ENCODE measurements around the gene LRRC57.
"Not testable (repeated sequence)": the region's sequence is repeated elsewhere in the genome, so short reads cannot be mapped to it uniquely, and the experiment has no call there.

Gene LRRC57

DNA sequence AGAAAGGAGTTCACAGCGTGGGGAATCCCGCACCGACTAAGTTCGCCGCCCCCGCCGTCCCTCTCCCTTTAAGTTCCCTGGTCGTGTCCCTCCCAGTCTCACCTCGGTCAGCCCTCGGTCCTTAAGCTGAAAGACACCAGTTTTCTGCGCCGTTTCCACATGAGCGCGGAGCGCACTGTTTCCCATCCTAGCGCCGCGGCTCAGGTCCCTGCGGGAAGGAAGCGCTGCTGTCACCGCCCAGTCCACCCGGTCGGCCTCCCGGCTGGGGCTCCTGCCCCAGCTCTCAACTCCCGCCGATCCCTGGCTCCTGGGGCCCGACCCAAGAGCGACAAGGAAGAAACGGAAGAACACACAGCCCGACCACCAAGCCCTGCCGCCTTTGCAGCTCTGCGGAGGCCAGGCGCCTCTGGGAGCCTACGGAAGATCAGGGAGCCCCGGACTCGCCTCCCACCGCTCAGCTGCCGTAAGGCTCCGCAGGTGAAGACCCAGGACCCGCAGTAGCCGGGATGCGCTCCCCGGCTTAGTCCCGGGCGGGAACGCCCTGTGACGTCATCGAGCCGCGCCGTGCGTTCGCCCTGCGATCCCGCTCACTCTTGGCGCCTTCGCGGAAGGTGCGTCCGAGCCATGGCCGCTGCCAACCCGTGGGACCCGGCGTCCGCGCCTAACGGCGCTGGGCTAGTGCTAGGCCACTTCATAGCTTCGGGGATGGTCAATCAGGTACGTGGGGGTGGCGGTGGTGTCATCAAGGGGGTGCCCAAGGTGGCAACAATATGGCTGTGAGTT, at the start of gene LRRC57, which contains the start of gene HAUS2:
LRRC57 (minus strand) TSS at position 545 of the 783 bp plus-strand sequence; CDS start at position 186, 359 bp downstream.
HAUS2 (plus strand) TSS at position 590 of the 783 bp plus-strand sequence; CDS start at position 625, 35 bp downstream.
- DNase-seq = peak; percentile 84

DNA sequence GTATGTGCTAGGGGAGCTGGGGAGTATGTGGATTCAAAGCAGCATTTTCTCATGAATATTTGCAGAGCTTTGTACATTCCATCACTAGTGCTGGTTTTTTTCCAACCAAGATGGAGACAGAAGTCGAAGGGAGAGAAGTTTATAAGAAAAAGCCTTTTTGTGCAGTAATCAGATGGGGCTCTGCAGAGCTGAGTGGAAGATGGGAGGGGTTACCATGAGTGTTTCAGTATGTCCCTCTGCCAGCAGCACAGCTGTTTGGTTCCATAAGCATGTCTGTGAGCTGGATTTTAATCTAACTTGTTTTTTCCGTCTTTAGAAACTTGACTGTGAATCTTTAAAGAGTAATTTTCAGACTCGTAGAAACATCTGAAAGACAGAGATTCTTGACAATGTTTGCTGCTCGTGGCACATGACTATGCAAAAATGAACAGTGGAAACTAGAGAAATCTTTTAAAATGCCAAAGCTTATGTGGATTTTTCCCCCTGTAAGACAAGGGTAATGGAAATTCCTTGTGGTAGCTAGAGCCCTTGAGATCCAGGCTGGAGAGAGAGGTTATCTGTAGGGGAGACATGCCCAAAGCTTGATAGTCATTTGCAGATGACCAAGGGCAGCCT, 47.1 kb upstream of the LRRC57 start:
- DNase-seq = no peak

GRCh38 chr15:42594095-42594494, 45.5 kb upstream of the LRRC57 start:
- no peak for DNase-seq

DNA sequence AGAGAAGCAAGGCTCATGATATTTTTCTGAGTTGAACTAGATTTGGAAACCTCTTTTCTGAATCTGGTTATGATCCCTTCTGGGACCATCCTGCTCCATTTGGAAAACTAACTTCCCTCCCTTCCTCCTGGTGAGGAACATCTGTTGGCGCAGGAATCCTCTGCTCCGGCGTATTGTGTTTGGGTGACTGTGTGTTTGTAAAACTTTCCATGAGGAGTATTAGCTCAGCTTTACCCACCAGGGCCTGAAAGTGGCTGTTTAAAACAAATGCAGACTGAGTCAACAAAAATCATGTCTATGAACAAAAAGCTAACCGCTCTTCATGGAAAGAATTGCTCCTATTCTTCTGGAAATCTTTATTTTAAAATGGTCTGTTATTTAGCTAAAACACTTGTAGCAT, 44.5 kb upstream of the LRRC57 start:
- DNase-seq = no peak

GRCh38 chr15:42592716-42593115, 44.1 kb upstream of the LRRC57 start:
- DNase-seq = no peak

DNA sequence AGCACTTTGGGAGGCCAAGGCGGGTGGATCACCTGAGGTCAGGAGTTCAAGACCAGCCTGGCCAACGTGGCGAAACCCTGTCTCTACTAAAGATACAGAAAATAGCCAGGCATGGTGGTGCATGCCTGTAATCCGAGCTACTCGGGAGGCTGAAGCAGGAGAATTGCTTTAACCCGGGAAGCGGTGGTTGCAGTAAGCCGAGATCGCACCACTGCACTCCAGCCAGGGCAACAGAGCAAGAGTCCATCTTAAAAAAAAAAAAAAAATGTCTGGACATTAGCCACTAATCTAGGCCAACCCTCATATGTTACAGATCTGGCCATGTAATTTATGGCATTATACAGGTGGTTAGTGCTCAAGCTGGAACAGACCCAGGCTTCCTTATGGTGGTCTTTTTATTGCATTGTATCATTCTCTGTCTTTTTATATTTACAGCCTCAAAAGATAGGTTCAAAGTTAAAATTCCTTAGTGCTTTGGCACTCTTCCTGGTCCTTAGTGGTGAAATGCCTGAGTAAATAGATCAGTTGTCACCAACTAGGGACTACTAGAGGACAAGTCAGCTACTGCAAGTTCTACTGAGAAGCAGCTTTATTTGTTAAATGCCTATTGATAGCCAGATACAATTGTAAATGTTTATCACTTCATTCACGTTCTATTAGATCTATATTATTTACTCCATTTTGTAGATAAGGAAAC, 42.8 kb upstream of the LRRC57 start:
- no peak for DNase-seq

DNA sequence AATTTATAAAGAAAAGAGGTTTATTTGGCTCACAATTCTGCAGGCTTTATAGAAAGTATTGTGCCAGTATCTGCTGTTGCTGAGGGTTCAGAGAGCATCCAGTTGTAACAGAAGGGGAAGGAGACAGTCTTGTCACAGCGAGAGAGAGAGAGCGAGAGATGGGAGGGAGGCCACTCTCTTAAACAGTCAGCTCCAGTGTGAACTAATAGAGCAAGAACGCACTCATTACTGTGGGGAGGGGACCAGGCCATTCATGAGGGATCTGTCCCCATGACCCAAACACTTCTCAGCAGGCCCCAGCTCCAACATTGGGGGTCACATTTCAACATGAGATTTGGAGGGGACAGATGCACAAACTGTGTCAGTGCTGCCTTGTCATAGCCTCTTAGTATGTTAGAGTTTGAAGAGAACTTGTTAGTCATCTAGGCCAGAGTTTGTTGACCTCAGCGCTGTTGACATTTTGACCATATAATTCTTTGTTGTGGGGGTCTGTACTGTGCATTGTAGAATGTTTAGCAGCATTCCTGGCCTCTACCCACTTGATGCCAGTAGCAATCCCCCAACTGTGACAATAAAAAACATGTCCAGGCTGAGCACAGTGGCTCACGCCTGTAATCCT, 42.1 kb upstream of the LRRC57 start:
- no peak for DNase-seq

DNA sequence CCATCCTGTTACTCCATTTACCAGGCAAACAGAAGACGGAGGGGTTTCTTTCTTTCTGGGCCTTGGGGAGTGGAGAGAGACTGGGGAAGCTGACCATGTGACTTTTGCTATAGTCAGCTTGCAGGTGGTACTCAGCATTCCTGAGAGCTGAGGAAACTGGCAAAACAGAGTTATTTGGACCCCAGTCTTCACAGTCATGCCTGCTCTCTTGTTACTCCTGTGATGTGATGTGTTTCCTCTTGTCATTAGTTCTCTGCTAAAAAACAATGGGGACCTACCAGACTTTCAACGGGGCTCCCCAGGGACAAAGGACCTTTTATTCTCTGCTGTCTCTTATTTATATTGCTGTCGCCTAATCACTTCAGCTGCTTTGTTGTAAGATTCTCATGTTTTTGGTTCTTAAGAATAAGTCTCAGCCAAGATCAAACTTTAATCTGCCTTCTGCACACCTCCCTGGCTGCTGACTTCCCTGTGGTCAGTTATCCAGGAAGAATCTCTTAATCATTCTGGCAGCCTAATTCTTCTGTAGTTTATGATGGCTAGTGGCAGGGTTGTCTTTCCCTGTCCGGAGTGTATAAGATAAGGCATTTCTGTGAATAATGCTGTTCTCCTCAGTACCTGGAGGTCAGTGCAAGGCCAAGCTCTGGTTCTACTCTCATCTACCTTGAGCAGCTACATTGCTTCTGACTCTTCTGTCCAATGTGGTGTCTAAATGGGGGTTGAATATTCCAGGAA, 35.6 kb upstream of the LRRC57 start:
- no peak for DNase-seq

DNA sequence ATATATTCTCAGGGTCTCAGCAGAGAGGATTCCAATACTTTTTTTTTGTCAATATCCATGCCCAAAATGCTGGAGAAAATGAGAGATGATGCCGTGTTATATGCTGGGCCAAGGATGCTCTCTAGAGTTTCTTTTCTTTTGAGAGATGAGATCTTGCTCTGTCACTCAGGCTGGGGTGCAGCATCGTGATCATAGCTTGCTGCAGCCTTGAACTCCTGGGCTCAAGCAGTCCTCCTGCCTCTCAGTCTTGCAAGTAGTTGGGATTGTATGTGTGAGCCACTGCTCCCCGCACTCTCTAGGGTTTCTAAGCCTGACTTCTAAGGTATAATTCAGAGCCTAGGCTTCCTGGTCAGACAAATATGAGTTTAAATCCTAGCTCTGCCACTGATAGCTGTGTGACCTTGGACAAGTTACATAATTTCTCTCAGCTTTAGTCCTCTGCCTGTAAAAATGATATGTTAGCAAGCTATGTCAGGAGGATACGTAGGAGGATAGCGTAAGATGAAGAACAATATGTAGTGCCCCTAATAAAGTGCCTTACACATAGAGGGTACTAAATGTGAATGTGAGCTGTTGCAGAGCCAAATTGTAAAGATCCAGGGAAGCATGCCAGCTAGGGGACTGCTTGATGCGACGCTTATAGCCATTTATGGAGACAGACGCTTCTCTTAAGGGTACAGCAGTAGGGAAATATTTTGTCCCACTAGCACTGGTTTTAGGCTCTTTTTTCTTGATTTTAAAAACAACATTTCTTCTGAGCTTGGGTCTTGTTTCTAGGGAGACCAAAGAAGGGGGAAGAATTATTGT, 34.2 kb upstream of the LRRC57 start:
- DNase-seq = no peak

DNA sequence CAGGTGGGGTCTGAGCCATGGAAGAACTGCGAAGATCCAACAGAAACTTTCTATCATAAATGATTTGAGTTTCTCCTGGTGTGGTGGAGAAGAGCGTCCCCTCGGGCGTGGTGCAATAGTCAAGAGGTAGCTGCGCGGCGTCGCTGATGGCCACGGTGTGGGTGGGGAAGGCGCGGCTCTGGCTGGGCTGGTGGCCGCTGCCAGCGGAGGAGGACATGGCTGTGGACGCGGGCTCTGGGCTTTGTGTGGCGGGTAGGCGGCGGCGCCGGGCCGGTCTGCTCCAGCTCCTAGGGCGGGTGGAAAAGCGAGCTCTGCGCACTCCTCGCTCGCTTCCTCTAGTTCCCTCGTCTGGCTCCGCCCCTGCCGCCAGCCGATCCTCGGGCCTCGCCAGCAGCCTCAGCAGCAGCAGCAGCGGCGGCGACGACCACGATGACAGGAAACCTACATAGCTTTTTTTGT, 32.7 kb upstream of the LRRC57 start:
- DNase-seq = peak; percentile 67

- no peak for DNase-seq
Measured at GRCh38 chr15:42578984-42579537, 30.5 kb upstream of the LRRC57 start.

- DNase-seq = no peak
Measured at GRCh38 chr15:42577514-42578031, 29.0 kb upstream of the LRRC57 start.

DNA sequence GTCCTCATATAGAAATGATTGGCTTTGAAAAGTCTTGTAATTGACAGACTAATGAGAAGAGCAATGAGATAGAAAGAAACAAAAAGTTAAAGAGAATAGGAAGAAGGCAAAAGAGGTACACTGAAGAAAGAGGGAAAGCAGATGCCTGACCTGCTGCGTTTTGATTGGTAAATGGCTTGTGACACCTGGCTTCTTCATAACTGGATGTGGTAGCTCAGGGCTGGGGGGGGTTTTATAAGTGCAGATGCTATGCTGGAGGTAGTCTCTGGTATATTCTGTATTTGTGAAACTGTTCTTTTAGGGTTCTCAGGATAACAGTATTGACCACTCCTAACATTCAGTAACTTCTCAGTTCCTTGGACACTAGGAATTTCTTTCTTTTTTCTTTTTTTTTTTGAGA, 28.2 kb upstream of the LRRC57 start:
- DNase-seq = no peak

DNA sequence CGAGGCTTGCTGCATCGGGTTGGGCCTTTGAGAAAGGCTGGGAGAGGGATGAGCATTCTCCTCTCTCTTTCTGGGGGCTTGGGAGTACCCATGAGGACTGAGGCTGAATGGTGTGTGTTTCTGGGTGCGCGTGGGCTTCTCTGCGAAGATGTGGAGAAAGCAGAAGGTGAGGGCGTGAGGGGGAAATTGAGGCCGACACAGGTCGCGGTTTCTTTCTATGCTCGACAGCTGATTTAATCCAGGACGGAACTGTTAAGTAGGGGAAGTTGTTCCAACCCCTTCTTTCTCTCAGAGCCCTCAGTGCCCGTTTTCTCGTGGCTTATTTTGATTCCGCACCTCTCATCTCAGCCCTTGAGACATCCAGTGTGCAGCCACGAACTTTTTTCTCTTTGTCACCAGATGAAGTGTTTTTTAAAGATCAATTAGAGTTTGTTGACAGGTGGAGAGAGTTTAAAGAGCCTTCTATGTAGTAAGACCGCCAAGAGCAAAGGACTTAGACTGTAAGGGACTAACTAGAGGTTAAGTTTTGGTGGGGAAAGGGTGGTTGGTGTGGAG, 27.5 kb upstream of the LRRC57 start:
- no peak for DNase-seq

DNA sequence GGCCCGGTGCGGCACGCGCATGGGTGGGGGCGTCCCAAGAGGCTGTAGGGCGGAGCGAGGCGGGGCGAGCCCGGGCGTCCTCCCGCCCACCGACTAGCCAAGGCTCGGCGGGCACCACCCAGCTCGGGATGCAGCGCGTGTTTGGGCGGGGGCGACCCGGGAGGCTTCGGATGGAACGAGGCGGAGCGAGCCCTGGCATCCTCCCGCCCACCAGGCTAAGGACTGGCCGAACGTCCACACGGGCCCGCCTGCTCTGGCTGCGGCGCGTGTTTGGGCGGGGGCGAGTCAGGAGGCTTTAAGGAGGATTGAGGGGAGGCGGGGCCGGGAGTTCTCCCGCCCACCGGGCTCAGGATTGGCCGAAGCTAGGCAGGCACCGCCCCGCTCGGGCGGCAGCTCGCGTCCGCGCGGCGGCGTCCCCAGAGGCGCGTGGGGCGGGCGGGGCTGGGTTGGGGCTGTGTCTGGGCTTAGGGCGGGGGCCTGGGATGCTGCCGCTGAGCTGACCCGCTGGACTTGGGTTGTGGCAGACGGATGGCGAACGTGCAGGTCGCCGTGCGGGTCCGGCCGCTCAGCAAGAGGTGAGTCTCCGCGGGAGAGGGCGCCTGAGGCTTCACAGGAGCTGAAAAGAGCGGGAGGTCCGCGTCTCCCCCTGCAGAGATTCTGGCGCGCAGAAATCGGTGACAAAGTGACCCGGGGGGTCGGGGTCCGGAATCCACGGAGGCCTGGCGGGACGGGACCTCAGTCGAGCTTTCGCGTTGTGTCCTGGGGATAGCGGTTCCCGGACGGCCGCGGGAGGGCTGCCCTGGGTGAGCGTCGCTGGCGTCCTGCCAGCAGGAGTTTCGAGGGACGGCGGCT, 26.8 kb upstream of the LRRC57 start, which contains the start of gene STARD9:
STARD9 (plus strand) TSS at position 419 of the 852 bp plus-strand sequence; CDS start at position 529, 110 bp downstream.
- DNase-seq = peak; percentile 87

GRCh38 chr15:42558739-42559138, 10.1 kb upstream of the LRRC57 start:
- DNase-seq = no peak

DNA sequence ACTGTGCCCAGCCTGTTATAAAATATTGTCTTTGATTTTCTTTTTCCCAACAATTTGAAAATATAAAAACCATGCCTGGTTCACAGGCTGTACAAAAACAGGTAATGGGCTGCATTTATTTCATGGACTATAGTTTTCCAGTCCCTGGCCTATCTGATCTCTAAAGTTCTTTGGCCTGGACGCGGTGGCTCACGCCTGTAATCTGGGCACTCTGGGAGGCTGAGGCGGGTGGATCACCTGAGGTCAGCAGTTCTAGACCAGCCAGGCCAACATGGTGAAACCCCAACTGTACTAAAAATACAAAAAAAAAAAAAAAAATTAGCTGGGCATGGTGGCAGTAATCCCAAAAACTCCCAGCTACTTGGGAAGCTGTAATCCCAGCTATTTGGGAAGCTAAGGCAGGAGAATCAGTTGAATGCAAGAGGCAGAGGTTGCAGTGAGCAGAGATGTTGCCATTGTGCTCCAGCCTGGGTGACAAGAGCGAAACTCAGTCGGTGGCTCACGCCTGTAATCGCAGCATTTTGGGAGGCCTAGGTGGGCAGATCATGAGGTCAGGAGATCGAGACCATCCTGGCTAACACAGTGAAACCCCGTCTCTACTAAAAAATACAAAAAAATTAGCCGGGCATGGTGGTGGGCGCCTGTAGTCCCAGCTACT, 8.1 kb upstream of the LRRC57 start:
- not testable (repeated sequence) for DNase-seq

- no peak for DNase-seq
Measured at GRCh38 chr15:42553554-42553953, 5.0 kb upstream of the LRRC57 start.

Data from activated CD4-positive, alpha-beta T cell treated with anti-CD3 and anti-CD28 coated beads for 1 hour (primary cell).